Osteoblast (primary cell): ENCODE data around the gene CALHM5. TPM values are rescaled to one million over a fixed set of nuclear protein-coding genes. Genes with fewer than 3 reads are reported as not detected.
A peak's percentile ranks its signal among the peaks of the same experiment; 100 is the strongest.

ENCODE experiments used
- DNase-seq: peaks from one replicate; pipeline ENCODE4 v3.0.0; 2011; ENCODE audit warnings: low spot score, mixed read lengths; ENCODE audit not compliant: insufficient read length; ENCODE audit errors: missing footprints
- H2AFZ ChIP-seq: 2 replicates; pipeline ENCODE4 v1.6.0; 2011; ENCODE audit warnings: mild to moderate bottlenecking, low read length
- H3K27ac ChIP-seq: 2 replicates; pipeline ENCODE4 v1.5.1; 2011; ENCODE audit warnings: mild to moderate bottlenecking, low read depth, low read length, moderate library complexity
- H3K27me3 ChIP-seq: 2 replicates; pipeline ENCODE4 v1.6.0; 2012; ENCODE audit warnings: mild to moderate bottlenecking, control low read depth, inconsistent platforms, low read length, moderate library complexity; ENCODE audit not compliant: insufficient read depth
- H3K36me3 ChIP-seq: 2 replicates; pipeline ENCODE4 v1.5.1; 2011; ENCODE audit warnings: mild to moderate bottlenecking, low read length, control low read depth, moderate library complexity; ENCODE audit not compliant: insufficient read depth
- H3K4me1 ChIP-seq: 2 replicates; pipeline ENCODE4 v1.5.1; 2011; ENCODE audit warnings: mild to moderate bottlenecking, low read length, control low read depth, moderate library complexity; ENCODE audit not compliant: insufficient read depth
- H3K4me2 ChIP-seq: 2 replicates; pipeline ENCODE4 v1.6.0; 2011; ENCODE audit warnings: mild to moderate bottlenecking, low read length; ENCODE audit not compliant: insufficient read depth
- H3K4me3 ChIP-seq: fragments of 200-600 bp; sonication (generic); 3 replicates; pipeline ENCODE4 v1.5.1; 2012; ENCODE audit warnings: mild to moderate bottlenecking, low read length, inconsistent platforms; ENCODE audit not compliant: insufficient read depth
- H3K79me2 ChIP-seq: 2 replicates; pipeline ENCODE4 v1.6.0; 2012; ENCODE audit warnings: mild to moderate bottlenecking, low read length, control low read depth, inconsistent platforms; ENCODE audit not compliant: insufficient read depth
- H3K9me3 ChIP-seq: 2 replicates; pipeline ENCODE4 v1.5.1; 2011; ENCODE audit warnings: low read depth, low read length, control low read depth
- H4K20me1 ChIP-seq: 2 replicates; pipeline ENCODE4 v1.6.0; 2012; ENCODE audit warnings: mild to moderate bottlenecking, low read length, control low read depth; ENCODE audit not compliant: insufficient read depth
- CTCF ChIP-seq: IDR thresholded peaks from 2 replicates; pipeline ENCODE4 v1.5.1; 2011; ENCODE audit warnings: mild to moderate bottlenecking, low read depth, low read length, moderate library complexity; ENCODE audit errors: extremely low read depth
- total RNA-seq: library from RNA; depleted of rRNA; stranded (reverse); fragments of >200 nt; gene quantifications from 2 replicates; pipeline ENCODE4 v1.2.3, GENCODE V29; 2012

CALHM5 gene
- total RNA-seq, 1 donor = 14.8 TPM

GRCh38 chr6:116513224-116513875, 1.9 kb downstream of the CALHM5 start:
- H3K27ac ChIP-seq = peak overlapping the region; percentile 96
- peaks cover 10% of the 10 kb centered on the region for H3K4me1 ChIP-seq
- peaks cover 35% of the 10 kb centered on the region for H3K79me2 ChIP-seq
- H3K4me2 ChIP-seq = peak overlapping the region; percentile 94
- H3K27me3 ChIP-seq = no peaks in the 10 kb centered on the region
- no peak for DNase-seq
- peaks cover 12% of the 10 kb centered on the region for H3K36me3 ChIP-seq
- H3K4me3 ChIP-seq = peak overlapping the region; percentile 79
- no peak overlapping the region for H2AFZ ChIP-seq
- H3K9me3 ChIP-seq = no peaks in the 10 kb centered on the region
- H4K20me1 ChIP-seq = no peaks in the 10 kb centered on the region
- TF ChIP-seq CTCF = no peak

GRCh38 chr6:116514111-116514510, 2.7 kb downstream of the CALHM5 start:
- Histone ChIP-seq H3K9me3 (no peaks in the 10 kb centered on the region), H3K79me2 (peaks cover 35% of the 10 kb centered on the region), H3K36me3 (peaks cover 12% of the 10 kb centered on the region), H3K4me3 (peak overlapping the region; percentile 79), H2AFZ (no peak overlapping the region), H3K4me2 (peak overlapping the region; percentile 94), H3K27ac (no peak overlapping the region), H3K27me3 (no peaks in the 10 kb centered on the region), H4K20me1 (no peaks in the 10 kb centered on the region), H3K4me1 (peaks cover 10% of the 10 kb centered on the region)
- no peak for TF ChIP-seq CTCF
- DNase-seq = no peak

GRCh38 chr6:116515141-116515540, 3.7 kb downstream of the CALHM5 start:
- Histone ChIP-seq H2AFZ (no peak overlapping the region), H3K4me1 (peaks cover 10% of the 10 kb centered on the region), H3K36me3 (peaks cover 12% of the 10 kb centered on the region), H3K4me3 (no peak overlapping the region), H3K27me3 (no peaks in the 10 kb centered on the region), H3K4me2 (no peak overlapping the region), H3K27ac (no peak overlapping the region), H3K9me3 (no peaks in the 10 kb centered on the region), H3K79me2 (peaks cover 35% of the 10 kb centered on the region), H4K20me1 (no peaks in the 10 kb centered on the region)
- TF ChIP-seq CTCF = no peak
- DNase-seq = no peak

- Histone ChIP-seq H4K20me1 (no peaks in the 10 kb centered on the region), H3K36me3 (peaks cover 12% of the 10 kb centered on the region), H3K79me2 (peaks cover 22% of the 10 kb centered on the region), H3K4me3 (no peak overlapping the region), H3K27me3 (no peaks in the 10 kb centered on the region), H3K4me2 (no peak overlapping the region), H2AFZ (no peak overlapping the region), H3K4me1 (no peaks in the 10 kb centered on the region), H3K27ac (no peak overlapping the region), H3K9me3 (no peaks in the 10 kb centered on the region)
- no peak for TF ChIP-seq CTCF
- no peak for DNase-seq
These were observed 7.4 kb downstream of the CALHM5 start for GRCh38 chr6:116518621-116519368.
